ENCODE data around the gene CCT7. TPM values are rescaled to one million over a fixed set of nuclear protein-coding genes. Genes with fewer than 3 reads are reported as not detected.
"Not testable (repeated sequence)": the region's sequence is repeated elsewhere in the genome, so short reads cannot be mapped to it uniquely, and the experiment has no call there.

Gene CCT7
- total RNA-seq = 100 to 1,000 TPM in 3 of 6 experiments, 10 to 100 TPM in 3; 83.5 to 131 (median 99.4) TPM
- long read RNA-seq, transcript CCT7-201 (12 exons, 1,916 nt) = major isoform, 31 of 40 reads
- long read RNA-seq, partial matches to known transcripts = 6 of 40 reads
- long read RNA-seq, other reads (novel, unspliced or antisense) = 3 of 40 reads

DNA sequence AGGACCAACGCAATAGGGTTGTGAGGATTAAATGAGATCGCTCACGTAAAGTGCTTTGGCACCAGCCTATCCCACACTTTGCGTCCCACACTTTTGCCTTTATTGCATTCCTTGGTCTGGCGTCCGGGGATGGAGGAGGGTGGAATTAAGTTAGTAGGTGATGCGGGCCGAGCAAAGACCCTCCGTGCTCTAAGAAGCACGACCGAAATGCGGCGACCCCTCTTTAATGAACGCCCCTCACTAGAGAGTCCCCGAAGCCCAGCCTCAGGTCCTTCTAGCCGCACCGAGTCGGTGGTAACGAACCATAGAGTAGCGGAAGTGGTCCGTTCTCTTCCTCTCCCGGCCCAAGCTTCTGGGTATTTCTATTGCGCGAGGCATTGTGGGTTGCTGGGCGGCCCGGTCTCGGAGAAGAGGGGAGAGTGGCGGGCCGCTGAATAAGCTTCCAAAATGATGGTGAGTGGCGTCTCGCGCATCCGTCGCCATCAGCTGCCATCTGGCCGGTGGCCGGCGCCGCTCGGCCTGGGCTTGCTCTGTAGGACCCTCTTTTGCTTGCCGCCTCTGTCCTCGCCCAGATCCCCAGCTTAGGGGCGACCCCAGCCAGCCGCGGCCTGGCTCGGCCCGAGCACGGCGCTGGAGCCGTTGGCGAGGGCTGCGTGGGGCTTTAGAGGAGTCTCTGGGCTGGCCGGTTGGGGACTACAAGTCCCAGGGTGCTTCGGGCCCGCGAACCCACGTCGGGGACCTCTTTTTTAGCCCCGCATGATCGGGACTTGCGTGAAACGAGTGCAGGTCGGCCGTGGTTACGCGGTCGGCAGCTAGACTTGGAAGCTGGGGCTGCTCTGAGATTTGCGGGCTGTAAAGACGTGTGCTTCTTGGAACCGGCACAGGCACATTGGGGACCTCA is at the start of gene CCT7:
Gene CCT7, plus strand, starts transcription at position 377 of the 901 bp plus-strand sequence. Its CDS starts 71 bp downstream, at position 448.
- ATAC-seq (peak; percentile 81 to 84 (median 81)), DNase-seq (peak; percentile 86 to 93 (median 92))
- peaks cover 0 to 17% (median 3%) of the 10 kb centered on the region in 4 donors for H3K4me1 ChIP-seq
- H3K4me3 ChIP-seq = peak within 1 kb of the TSS; percentile 83 to 94 (median 90)
- peaks cover 0 to 7% (median 0%) of the 10 kb centered on the region in 4 donors for H3K36me3 ChIP-seq
- H3K27me3 ChIP-seq = no peaks in the 10 kb centered on the region
- peak within 1 kb of the TSS; percentile 89 to 94 (median 91) for H3K27ac ChIP-seq
- intact Hi-C loops (cut with DNase I) = no loop called here
- TF ChIP-seq POLR2A (IDR thresholded peaks at IDR 0.05) = peak; percentile 80
- TF ChIP-seq, protein P1, sequence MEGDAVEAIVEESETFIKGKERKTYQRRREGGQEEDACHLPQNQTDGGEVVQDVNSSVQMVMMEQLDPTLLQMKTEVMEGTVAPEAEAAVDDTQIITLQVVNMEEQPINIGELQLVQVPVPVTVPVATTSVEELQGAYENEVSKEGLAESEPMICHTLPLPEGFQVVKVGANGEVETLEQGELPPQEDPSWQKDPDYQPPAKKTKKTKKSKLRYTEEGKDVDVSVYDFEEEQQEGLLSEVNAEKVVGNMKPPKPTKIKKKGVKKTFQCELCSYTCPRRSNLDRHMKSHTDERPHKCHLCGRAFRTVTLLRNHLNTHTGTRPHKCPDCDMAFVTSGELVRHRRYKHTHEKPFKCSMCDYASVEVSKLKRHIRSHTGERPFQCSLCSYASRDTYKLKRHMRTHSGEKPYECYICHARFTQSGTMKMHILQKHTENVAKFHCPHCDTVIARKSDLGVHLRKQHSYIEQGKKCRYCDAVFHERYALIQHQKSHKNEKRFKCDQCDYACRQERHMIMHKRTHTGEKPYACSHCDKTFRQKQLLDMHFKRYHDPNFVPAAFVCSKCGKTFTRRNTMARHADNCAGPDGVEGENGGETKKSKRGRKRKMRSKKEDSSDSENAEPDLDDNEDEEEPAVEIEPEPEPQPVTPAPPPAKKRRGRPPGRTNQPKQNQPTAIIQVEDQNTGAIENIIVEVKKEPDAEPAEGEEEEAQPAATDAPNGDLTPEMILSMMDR (IDR thresholded peaks at IDR 0.05) = no peak
- H3K9me3 ChIP-seq = no peaks in the 10 kb centered on the region
- WGBS (ENCODE audit: insufficient coverage, low coverage, low lambda C conversion rate, missing lambda C conversion rate) = 0% methylated on average over 36 of the region's 69 CpGs

DNA sequence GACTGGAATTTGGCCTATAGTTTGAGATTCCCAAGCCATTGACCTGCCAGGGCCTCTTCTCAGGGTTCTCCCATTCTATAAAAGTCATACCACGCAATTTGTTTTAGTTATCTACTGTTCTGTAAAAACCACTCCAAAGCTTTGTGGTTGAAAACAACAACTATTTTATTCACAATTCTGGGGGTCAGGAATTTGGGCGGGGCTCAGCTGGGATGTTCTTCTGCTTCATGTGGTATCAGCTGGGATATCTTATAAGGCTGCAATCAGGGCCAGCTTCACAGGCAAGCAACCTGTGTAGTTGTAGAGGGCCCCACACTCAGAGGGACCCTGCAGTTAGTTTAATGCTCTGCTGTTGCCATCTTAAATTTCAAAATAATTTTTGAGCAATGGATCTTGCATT is 48.1 kb upstream of the CCT7 start:
- DNase-seq (no peak), ATAC-seq (no peak)
- H3K9me3 ChIP-seq = no peaks in the 10 kb centered on the region
- H3K4me3 ChIP-seq = no peak overlapping the region
- H3K27me3 ChIP-seq = no peaks in the 10 kb centered on the region
- H3K4me1 ChIP-seq = no peaks in the 10 kb centered on the region
- WGBS (ENCODE audit: insufficient coverage, low coverage, low lambda C conversion rate, missing lambda C conversion rate) = 82% methylated on average over 2 of the region's 2 CpGs
- H3K27ac ChIP-seq = no peak overlapping the region
- intact Hi-C loops (cut with DNase I) = no loop called here
- no peaks in the 10 kb centered on the region for H3K36me3 ChIP-seq
- TF ChIP-seq, protein P1 (IDR thresholded peaks at IDR 0.05) = no peak
- no peak for TF ChIP-seq POLR2A (IDR thresholded peaks at IDR 0.05)

DNA sequence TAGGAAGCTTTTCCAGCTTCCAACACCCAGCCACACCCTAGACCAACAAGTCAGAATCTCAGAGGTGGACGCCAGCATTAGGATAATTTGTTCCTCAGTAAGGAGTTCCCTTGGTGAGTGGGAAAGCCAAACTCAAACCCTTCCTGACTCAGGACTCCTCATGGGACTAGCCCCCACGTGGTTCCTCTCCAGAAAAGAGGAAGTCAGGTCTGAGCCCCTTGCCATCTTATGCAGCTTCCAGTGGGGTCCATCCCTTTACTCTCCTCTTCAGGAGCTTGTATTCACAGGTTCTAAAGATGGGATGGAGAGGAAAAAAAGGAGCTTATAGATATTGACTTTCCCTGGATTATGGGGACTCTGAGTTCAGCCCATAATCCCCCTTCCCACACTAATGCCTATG is 46.6 kb upstream of the CCT7 start:
- no peak for TF ChIP-seq POLR2A (IDR thresholded peaks at IDR 0.05)
- TF ChIP-seq, protein P1 (IDR thresholded peaks at IDR 0.05) = no peak
- DNase-seq (no peak), ATAC-seq (no peak)
- Histone ChIP-seq H3K4me3 (no peak overlapping the region), H3K4me1 (no peaks in the 10 kb centered on the region), H3K27ac (no peak overlapping the region), H3K36me3 (no peaks in the 10 kb centered on the region), H3K9me3 (no peaks in the 10 kb centered on the region), H3K27me3 (no peaks in the 10 kb centered on the region)
- intact Hi-C loops (cut with DNase I) = no loop called here
- 73% methylated on average over 2 of the region's 2 CpGs for WGBS (ENCODE audit: insufficient coverage, low coverage, low lambda C conversion rate, missing lambda C conversion rate)

DNA sequence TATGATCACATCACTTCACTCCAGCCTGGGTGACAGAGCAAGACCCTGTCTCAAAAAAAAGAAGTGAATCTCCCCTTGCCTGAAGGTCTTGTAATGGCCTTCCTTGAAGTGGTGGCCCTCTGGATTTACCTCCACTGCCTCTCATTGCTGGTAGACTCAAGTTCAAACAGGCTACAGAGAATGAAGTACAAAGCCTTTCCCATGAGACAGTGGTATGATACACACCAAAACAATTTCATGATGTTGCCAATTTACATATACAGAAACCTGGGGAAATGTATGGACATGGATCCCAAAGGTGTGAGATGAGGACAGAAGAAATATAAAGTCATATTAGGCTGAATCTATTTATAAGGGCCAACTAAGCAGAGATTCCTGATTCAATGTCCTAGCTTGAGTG is 36.5 kb upstream of the CCT7 start:
- Histone ChIP-seq H3K27me3 (peaks cover 0 to 6% of the 10 kb centered on the region in 2 donors), H3K4me1 (peaks cover 0 to 4% (median 0%) of the 10 kb centered on the region in 4 donors), H3K4me3 (no peak overlapping the region), H3K36me3 (no peaks in the 10 kb centered on the region), H3K27ac (no peak overlapping the region), H3K9me3 (no peaks in the 10 kb centered on the region)
- no peak for DNase-seq
- TF ChIP-seq, protein P1 (IDR thresholded peaks at IDR 0.05) = no peak
- no peak for TF ChIP-seq POLR2A (IDR thresholded peaks at IDR 0.05)
- intact Hi-C loops (cut with DNase I) = no loop called here
- no peak for ATAC-seq

DNA sequence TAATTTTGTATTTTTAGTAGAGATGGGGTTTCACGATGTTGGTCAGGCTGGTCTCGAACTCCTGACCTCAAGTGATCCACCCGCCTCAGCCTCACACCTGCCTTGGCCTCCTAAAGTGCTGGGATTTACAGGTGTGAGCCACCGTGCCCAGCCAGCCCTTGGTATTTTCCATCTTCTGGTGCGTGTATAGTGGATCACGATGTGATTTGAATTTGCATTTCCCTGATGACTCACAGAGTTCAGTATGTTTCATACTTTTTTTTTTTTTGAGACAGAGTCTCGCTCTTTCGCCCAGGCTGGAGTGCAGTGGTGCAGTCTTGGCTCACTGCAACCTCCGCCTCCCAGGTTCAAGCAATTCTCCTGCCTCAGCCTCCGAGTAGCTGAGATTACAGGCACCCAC is 33.8 kb upstream of the CCT7 start:
- H3K4me3 ChIP-seq; DNase-seq; H3K36me3 ChIP-seq; ATAC-seq; H3K9me3 ChIP-seq; intact Hi-C loops (cut with DNase I); H3K27ac ChIP-seq; H3K4me1 ChIP-seq: not testable (repeated sequence)
- WGBS (ENCODE audit: insufficient coverage, low coverage, low lambda C conversion rate, missing lambda C conversion rate) = 67% methylated on average over 8 of the region's 10 CpGs
- H3K27me3 ChIP-seq = peaks cover 0 to 16% of the 10 kb centered on the region in 2 donors

All from right lobe of liver (tissue), 6 donors.